Adipocyte (in vitro differentiated cells): ENCODE data around the gene OR10A6.
A peak's percentile ranks its signal among the peaks of the same experiment; 100 is the strongest.

ENCODE experiments used
- DNase-seq: peaks from one replicate; pipeline ENCODE4 v3.0.0-alpha.2; 2015; ENCODE audit warnings: low read depth
- H3K27me3 ChIP-seq: replicated peaks from 2 replicates; pipeline ENCODE4 v1.7.0; 2013; ENCODE audit warnings: mild to moderate bottlenecking, low read length, moderate library complexity; ENCODE audit not compliant: control insufficient read depth, insufficient read depth
- H3K36me3 ChIP-seq: 2 replicates; pipeline ENCODE4 v1.7.0; 2013; ENCODE audit warnings: low read length, mild to moderate bottlenecking, moderate library complexity; ENCODE audit not compliant: control insufficient read depth, insufficient read depth, severe bottlenecking
- H3K4me1 ChIP-seq: 2 replicates; pipeline ENCODE4 v1.7.0; 2013; ENCODE audit warnings: mild to moderate bottlenecking, low read length, moderate library complexity; ENCODE audit not compliant: control insufficient read depth, insufficient read depth
- H3K4me3 ChIP-seq: 2 replicates; pipeline ENCODE4 v1.7.0; 2013; ENCODE audit warnings: mild to moderate bottlenecking, low read length, moderate library complexity
- H3K9ac ChIP-seq: 2 replicates; pipeline ENCODE4 v1.7.0; 2013; ENCODE audit warnings: mild to moderate bottlenecking, low read length, moderate library complexity
- H3K9me3 ChIP-seq: 2 replicates; pipeline ENCODE4 v1.7.0; 2013; ENCODE audit warnings: mild to moderate bottlenecking, low read length, moderate library complexity; ENCODE audit not compliant: control insufficient read depth

The OR10A6 gene

DNA sequence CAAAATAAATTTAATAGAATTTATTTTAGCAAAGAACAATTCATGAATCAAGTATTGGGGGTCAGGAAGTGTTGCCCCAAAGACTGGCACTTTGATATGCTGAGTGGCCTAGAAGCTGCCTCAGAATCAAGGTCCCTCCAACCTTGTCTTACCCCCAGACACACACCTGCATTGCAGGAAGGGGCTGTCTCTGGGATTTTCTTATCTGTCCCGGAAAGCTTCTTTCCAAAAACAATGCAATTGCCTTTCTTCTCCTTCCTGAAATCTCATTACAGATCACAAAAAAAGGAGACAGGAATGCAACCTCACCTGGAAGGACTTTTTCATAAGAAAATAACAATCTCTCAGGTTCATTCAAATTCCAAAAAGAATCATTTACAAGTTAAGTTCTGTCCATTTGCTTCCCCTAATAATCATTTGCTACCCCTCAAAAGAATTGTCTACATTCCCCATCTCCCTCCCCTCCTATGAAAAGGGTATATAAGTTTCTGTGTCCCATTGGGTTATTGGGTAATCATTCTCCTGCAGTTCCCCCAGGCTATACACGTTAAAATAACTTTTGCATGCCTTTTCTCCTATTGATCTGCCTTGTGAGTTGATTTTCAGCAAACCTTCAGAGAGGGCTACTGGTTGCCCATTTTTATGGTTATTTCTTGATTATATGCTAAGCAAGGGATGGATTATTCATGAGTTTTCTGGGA, 21.3 kb downstream of the OR10A6 start:
- no peak overlapping the region for H3K4me3 ChIP-seq
- no peaks in the 10 kb centered on the region for H3K36me3 ChIP-seq

GRCh38 chr11:7907121-7907520, 23.9 kb downstream of the OR10A6 start:
- Histone ChIP-seq H3K27me3 (peaks cover 3% of the 10 kb centered on the region), H3K4me1 (peaks cover 21% of the 10 kb centered on the region), H3K36me3 (no peaks in the 10 kb centered on the region), H3K4me3 (no peak overlapping the region), H3K9me3 (no peaks in the 10 kb centered on the region), H3K9ac (no peak overlapping the region)
- DNase-seq: no peak

More for the DNA sequence above, 21.3 kb downstream of the OR10A6 start:
- Histone ChIP-seq H3K27me3 (no peaks in the 10 kb centered on the region), H3K9ac (no peak overlapping the region), H3K9me3 (no peaks in the 10 kb centered on the region), H3K4me1 (peaks cover 7% of the 10 kb centered on the region)
- no peak for DNase-seq

DNA sequence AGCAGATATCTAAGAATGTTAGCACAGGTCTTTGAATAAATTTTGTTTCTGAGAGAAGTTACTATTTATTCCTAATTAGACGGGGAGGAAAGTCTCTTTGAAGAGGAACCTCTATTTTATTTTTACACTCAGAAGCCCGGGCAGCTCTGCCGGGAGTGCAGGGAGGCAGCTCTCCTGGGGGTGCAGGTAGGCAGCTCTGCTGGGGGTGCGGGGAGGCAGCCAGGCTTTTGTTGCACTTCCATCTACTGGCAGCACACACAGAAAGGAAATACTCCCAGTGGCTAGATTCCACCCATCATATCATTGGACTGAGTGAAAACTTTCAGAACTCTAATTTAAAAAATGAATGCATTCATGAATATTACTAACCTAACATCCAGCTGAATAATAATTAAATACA, 24.6 kb downstream of the OR10A6 start:
- no peak overlapping the region for H3K4me3 ChIP-seq
- DNase-seq: no peak

DNA sequence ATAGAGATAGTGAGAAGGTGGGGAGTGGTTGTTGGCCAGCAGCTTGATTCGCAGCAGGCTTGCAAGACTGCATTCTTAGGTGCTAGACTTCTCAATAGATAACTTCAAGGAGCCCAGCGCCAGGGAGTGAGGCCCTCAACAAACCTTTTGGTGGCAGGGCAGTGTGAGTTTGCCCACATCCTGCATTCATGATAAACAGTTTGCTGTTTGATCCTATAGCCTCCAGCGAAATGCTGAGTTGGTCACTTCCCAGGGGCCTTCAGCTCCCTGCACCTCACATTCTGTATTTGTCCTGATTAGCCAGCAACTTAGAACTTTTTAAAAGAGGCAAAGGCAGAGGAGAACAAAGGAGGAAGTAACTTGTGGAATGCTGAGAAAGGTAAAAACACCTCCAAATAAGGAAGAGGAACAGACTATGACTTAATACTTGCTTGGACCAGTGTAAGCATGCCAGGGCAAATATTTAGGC, 25.1 kb downstream of the OR10A6 start:
- DNase-seq: no peak
- Histone ChIP-seq H3K9ac (no peak overlapping the region), H3K36me3 (no peaks in the 10 kb centered on the region), H3K4me1 (peaks cover 21% of the 10 kb centered on the region), H3K4me3 (no peak overlapping the region), H3K27me3 (peaks cover 3% of the 10 kb centered on the region), H3K9me3 (no peaks in the 10 kb centered on the region)

More for the DNA sequence above, 24.6 kb downstream of the OR10A6 start:
- H3K4me1 ChIP-seq: peaks cover 21% of the 10 kb centered on the region
- no peaks in the 10 kb centered on the region for H3K9me3 ChIP-seq
- no peak overlapping the region for H3K9ac ChIP-seq
- no peaks in the 10 kb centered on the region for H3K36me3 ChIP-seq
- H3K27me3 ChIP-seq: peaks cover 3% of the 10 kb centered on the region

GRCh38 chr11:7905549-7905948, 25.5 kb downstream of the OR10A6 start:
- H3K27me3 ChIP-seq: peaks cover 3% of the 10 kb centered on the region
- no peak overlapping the region for H3K4me3 ChIP-seq
- H3K36me3 ChIP-seq: no peaks in the 10 kb centered on the region
- H3K9ac ChIP-seq: peak overlapping the region; percentile 50
- H3K9me3 ChIP-seq: no peaks in the 10 kb centered on the region
- DNase-seq: no peak
- H3K4me1 ChIP-seq: peaks cover 21% of the 10 kb centered on the region

DNA sequence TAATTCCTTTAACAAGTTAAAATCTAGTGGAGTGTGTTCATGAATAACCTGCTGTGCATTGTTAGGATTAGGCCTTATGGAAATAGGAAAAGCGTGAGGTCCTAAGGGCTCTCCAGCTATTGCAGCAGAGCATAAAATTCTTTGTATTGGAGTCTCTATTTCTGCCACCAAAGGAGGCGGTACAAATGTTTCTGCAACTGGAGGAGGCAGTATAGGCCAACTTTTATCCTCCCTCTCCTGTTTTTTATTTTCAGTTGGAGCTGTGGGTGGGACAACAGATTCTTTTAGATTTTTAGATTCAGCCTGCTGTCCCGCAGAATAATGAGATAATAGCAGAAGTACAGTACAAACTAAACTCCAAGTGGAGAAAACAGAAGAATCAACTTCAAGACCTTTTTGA, 26.2 kb downstream of the OR10A6 start:
- Histone ChIP-seq H3K4me3 (no peak overlapping the region), H3K4me1 (peaks cover 21% of the 10 kb centered on the region), H3K27me3 (peaks cover 3% of the 10 kb centered on the region), H3K9me3 (no peaks in the 10 kb centered on the region), H3K9ac (peak overlapping the region; percentile 50), H3K36me3 (no peaks in the 10 kb centered on the region)
- peak; percentile 77 for DNase-seq

GRCh38 chr11:7903940-7904339, 27.1 kb downstream of the OR10A6 start:
- no peak overlapping the region for H3K4me3 ChIP-seq
- no peak for DNase-seq
- H3K36me3 ChIP-seq: no peaks in the 10 kb centered on the region
- peaks cover 3% of the 10 kb centered on the region for H3K27me3 ChIP-seq
- no peak overlapping the region for H3K9ac ChIP-seq
- H3K4me1 ChIP-seq: peaks cover 21% of the 10 kb centered on the region
- no peaks in the 10 kb centered on the region for H3K9me3 ChIP-seq

DNA sequence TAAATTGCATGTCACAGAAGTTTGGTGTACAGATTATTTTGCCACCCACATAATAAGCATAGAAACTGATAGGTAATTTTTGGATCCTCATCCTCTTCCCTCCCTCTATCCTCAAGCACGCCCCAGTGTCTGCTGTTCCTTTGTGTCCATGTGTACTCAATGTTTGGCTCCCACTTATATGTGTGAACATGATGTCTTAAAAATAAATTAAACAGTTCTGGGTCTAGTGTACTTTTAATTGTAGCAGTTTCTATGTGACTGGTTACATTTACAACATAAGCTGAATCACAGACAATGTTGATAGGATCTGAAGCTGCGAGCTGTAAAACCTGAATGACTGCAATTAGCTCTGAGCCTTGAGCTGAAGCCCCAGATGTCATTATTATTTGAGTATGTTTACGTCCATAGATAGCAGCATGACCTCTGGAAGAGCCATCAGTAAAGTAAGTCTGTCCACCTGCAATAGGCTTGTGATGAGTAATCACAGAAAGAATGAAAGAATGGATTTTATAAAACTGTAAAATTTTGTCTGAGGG, 29.7 kb downstream of the OR10A6 start:
- H3K27me3 ChIP-seq: peaks cover 3% of the 10 kb centered on the region
- no peak for DNase-seq
- peaks cover 28% of the 10 kb centered on the region for H3K4me1 ChIP-seq
- no peak overlapping the region for H3K9ac ChIP-seq
- H3K9me3 ChIP-seq: no peaks in the 10 kb centered on the region
- H3K36me3 ChIP-seq: no peaks in the 10 kb centered on the region
- H3K4me3 ChIP-seq: no peak overlapping the region

DNA sequence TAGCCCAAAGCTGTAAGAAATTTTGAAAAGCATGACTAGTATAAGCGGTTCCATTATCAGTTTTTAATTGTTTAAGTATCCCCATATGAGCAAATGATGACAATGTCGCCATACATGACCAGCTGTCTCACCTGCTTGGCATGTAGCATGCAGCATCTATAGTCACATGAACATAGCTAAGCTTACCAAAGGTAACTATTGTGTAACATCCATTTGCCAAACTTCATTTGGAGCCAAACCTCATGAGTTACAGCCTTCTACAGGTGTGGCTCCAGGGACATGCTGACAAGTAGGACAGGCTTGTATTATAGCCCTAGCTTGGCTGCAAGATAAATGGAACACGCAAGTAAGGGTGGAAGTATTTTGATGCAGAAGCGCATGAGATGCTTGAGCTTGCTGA, 30.4 kb downstream of the OR10A6 start:
- no peak for DNase-seq
- H3K4me3 ChIP-seq: no peak overlapping the region
- H3K9ac ChIP-seq: no peak overlapping the region
- H3K27me3 ChIP-seq: peaks cover 3% of the 10 kb centered on the region
- no peaks in the 10 kb centered on the region for H3K9me3 ChIP-seq
- peaks cover 35% of the 10 kb centered on the region for H3K4me1 ChIP-seq
- no peaks in the 10 kb centered on the region for H3K36me3 ChIP-seq

- H3K4me1 ChIP-seq: peaks cover 31% of the 10 kb centered on the region
- H3K4me3 ChIP-seq: no peak overlapping the region
- H3K27me3 ChIP-seq: peaks cover 3% of the 10 kb centered on the region
- H3K36me3 ChIP-seq: no peaks in the 10 kb centered on the region
- no peak overlapping the region for H3K9ac ChIP-seq
- H3K9me3 ChIP-seq: no peaks in the 10 kb centered on the region
- DNase-seq: no peak
These were observed 31.6 kb downstream of the OR10A6 start for GRCh38 chr11:7899418-7899817.

DNA sequence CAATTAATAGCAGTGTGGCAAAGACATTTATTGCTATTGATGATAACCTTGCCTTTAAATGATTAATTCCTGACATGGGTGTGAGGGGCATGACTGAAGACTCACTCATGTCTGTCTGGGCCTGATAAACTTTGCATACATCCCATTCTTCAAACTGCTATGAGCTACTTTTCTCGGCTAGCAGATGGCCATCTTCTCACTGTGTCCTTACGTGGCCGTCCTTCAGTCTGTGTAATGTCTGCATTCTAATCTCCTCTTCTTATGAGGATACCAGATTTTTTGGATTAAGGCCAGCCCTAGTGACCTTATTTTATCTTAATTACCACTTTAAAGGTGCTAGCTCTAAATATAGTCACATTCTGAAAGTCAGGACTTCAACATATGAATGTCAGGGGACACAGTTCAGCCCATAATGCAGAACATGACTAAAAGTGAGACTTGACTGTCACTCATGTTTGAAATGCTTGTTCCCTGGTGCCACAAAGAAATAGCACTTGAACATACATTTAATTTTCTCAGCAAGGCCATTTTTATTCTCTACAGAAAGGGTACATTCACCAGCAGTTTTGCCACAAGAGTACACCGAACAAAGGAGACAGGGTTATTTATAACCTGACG, 32.3 kb downstream of the OR10A6 start:
- peaks cover 26% of the 10 kb centered on the region for H3K4me1 ChIP-seq
- no peak overlapping the region for H3K9ac ChIP-seq
- no peaks in the 10 kb centered on the region for H3K9me3 ChIP-seq
- no peak for DNase-seq
- no peaks in the 10 kb centered on the region for H3K36me3 ChIP-seq
- H3K27me3 ChIP-seq: peaks cover 3% of the 10 kb centered on the region
- no peak overlapping the region for H3K4me3 ChIP-seq
